ENCODE measurements around the gene NFATC3. TPM values are rescaled to one million over a fixed set of nuclear protein-coding genes. Genes with fewer than 3 reads are reported as not detected.

Gene NFATC3
- total RNA-seq, 1 donor: 32.8 TPM

DNA sequence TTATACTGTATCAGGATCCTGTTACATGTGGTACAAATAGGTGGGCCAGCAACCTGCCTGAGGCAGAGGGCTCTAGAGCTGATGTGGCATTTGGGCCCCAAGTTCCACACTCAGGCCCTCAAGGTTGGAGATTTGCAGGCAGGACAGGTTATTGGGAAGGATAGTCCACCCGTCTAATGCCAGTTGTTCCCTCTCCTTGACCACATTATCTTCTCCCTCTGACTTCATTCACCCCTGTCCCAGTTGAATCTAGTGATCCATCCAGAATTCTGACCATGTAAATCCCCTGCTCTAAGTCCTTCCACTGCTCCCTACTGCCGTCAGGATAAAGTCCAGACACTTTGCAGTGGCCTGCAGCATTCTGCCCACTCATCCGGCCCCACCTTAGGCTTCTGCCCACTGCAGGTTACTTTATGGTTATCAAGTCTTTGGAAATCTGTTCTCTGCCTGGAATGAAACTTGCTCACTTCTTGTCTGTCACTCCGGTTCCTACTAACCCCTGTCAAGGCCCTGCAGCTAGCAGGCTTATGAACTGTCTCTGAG is 1.9 kb upstream of the NFATC3 start:
- no peak overlapping the region for H3K4me3 ChIP-seq (ENCODE audit: low read depth, low read length)
- DNase-seq (ENCODE audit: low read depth): no peak
- TF ChIP-seq, protein P1, sequence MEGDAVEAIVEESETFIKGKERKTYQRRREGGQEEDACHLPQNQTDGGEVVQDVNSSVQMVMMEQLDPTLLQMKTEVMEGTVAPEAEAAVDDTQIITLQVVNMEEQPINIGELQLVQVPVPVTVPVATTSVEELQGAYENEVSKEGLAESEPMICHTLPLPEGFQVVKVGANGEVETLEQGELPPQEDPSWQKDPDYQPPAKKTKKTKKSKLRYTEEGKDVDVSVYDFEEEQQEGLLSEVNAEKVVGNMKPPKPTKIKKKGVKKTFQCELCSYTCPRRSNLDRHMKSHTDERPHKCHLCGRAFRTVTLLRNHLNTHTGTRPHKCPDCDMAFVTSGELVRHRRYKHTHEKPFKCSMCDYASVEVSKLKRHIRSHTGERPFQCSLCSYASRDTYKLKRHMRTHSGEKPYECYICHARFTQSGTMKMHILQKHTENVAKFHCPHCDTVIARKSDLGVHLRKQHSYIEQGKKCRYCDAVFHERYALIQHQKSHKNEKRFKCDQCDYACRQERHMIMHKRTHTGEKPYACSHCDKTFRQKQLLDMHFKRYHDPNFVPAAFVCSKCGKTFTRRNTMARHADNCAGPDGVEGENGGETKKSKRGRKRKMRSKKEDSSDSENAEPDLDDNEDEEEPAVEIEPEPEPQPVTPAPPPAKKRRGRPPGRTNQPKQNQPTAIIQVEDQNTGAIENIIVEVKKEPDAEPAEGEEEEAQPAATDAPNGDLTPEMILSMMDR (IDR thresholded peaks at IDR 0.05; ENCODE audit: insufficient read depth, low read depth, low read length): no peak

DNA sequence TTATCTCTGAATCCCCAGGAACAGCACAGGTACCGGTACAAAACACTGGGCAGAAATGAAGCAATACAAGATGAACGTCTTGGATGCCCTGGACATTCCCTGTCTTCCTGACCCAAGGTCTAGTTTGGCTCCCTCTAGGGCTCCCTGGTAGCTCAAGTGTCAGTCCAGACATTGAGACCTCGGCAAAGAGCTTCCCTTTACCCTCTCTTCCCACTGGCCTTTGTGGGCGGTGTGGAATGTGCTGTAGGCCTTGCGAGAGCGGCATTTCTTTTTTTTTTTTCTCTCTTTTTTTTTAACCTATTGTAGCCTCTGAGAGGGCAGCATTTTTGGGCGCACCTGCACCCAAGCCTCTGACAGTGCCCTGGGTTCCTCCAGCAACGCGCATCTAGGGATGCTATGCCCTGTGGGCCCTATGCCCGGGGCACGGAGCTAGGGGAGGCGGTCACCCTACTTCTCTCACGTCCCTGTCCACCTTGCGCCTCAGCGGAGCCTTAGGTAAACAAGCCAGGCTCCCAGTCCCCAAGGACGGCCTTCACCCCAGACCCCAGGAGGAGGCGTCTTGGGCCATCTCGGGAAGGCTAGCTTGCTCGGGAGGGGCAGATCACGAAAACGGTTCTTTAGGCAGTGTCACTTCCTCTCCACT is 1.2 kb upstream of the NFATC3 start:
- DNase-seq (ENCODE audit: low read depth): peak; percentile 50
- peak overlapping the region; percentile 64 for H3K4me3 ChIP-seq (ENCODE audit: low read depth, low read length)
- TF ChIP-seq, protein P1 (IDR thresholded peaks at IDR 0.05; ENCODE audit: insufficient read depth, low read depth, low read length): peak; percentile 19

DNA sequence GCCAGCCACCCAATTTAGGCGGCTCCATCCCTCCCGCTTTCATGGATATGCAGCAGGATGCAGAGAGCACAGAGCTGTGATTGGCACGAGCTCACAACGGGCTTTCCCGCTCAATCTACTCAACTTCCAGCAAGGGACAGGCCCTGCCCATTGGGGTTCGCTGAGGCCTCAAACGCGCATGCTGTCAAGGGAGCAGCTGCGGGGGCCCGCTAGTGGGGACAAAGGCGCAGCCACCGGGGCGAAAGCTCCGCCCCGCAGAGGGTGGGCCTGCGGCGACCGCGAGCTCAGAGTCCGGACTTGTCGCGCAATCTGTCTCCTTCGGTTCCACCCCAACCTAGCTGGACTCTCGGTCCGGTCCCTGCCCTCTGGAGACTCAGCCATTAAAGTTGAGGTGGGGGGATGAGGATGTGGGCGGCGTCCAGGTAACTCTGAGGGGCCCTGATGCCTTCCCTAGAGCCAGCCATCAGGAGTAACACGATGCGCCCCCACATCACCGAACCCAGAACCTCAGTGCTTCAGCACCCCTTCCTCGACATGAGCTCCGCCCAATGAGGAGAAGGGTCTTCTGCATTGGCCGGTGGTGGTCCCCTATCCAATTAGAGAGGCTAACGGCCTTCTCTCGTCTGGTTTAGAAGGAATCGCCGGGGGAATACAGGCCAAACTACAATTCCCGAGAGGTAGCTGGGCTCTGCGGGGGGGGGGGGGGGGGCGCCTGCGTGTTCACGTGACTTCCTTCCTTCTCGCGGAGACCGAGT is 489 bp upstream of the NFATC3 start:
- DNase-seq (ENCODE audit: low read depth): peak; percentile 68
- H3K4me3 ChIP-seq (ENCODE audit: low read depth, low read length): peak overlapping the region; percentile 64
- TF ChIP-seq, protein P1 (IDR thresholded peaks at IDR 0.05; ENCODE audit: insufficient read depth, low read depth, low read length): no peak

GRCh38 chr16:68086336-68086841 is 1.2 kb downstream of the NFATC3 start:
- TF ChIP-seq, protein P1 (IDR thresholded peaks at IDR 0.05; ENCODE audit: insufficient read depth, low read depth, low read length): no peak
- DNase-seq (ENCODE audit: low read depth): peak; percentile 60
- peak overlapping the region; percentile 82 for H3K4me3 ChIP-seq (ENCODE audit: low read depth, low read length)

- H3K4me3 ChIP-seq (ENCODE audit: low read depth, low read length): peak overlapping the region; percentile 82
- TF ChIP-seq, protein P1 (IDR thresholded peaks at IDR 0.05; ENCODE audit: insufficient read depth, low read depth, low read length): no peak
- DNase-seq (ENCODE audit: low read depth): peak; percentile 33
Observed at GRCh38 chr16:68086860-68087268, 1.7 kb downstream of the NFATC3 start.

GRCh38 chr16:68087688-68088087 is 2.5 kb downstream of the NFATC3 start:
- no peak for DNase-seq (ENCODE audit: low read depth)
- no peak overlapping the region for H3K4me3 ChIP-seq (ENCODE audit: low read depth, low read length)
- TF ChIP-seq, protein P1 (IDR thresholded peaks at IDR 0.05; ENCODE audit: insufficient read depth, low read depth, low read length): no peak
